H1 (cell line): ENCODE data around the gene MLPH. TPM values are rescaled to one million over a fixed set of nuclear protein-coding genes. Genes with fewer than 3 reads are reported as not detected.

Experiments
- EZH2 ChIP-seq: fragments of 200-600 bp; sonication (generic); IDR thresholded peaks from 2 replicates; pipeline ENCODE4 v1.7.1; 2012; ENCODE audit warnings: low read depth, mild to moderate bottlenecking, moderate library complexity, low read length, inconsistent platforms; ENCODE audit not compliant: severe bottlenecking
- NANOG ChIP-seq: IDR thresholded peaks from 2 replicates; pipeline ENCODE4 v1.6.1; 2011; ENCODE audit warnings: low read length, low read depth, mild to moderate bottlenecking, inconsistent platforms; ENCODE audit not compliant: insufficient read depth, poor library complexity, severe bottlenecking
- RNF2 ChIP-seq: fragments of 200-900, 300-1000 bp; sonication (generic); IDR thresholded peaks from 2 replicates; pipeline ENCODE4 v1.7.1; 2016; ENCODE audit warnings: borderline replicate concordance, low read depth, mild to moderate bottlenecking, antibody characterized with exemption, low read length; ENCODE audit not compliant: poor library complexity, severe bottlenecking; ENCODE audit errors: missing control alignments
- TBP ChIP-seq: IDR thresholded peaks from 2 replicates; pipeline ENCODE4 v1.6.1; 2011; ENCODE audit warnings: low read depth, low read length, improper control_type of control experiment
- TEAD4 ChIP-seq: IDR thresholded peaks from 2 replicates; pipeline ENCODE4 v1.6.1; 2012; ENCODE audit warnings: low read depth, low read length, inconsistent platforms, mixed read lengths
- YY1 ChIP-seq: IDR thresholded peaks from 2 replicates; pipeline ENCODE4 v1.6.1; 2011; ENCODE audit warnings: low read depth, mild to moderate bottlenecking, low read length
- polyA plus RNA-seq, 7 experiments: library from polyadenylated mRNA; depleted of rRNA in 3 of 7; stranded (reverse) in 5 of 7; unstranded in 2 of 7; fragments of >200 nt in 5 of 7; fragments of 200-250 nt in 2 of 7; gene quantifications; 1 replicate in 5 of 7; 2 replicates in 1 of 7; 4 replicates in 1 of 7; pipeline versions ENCODE4 v1.2.1 to v1.2.3, GENCODE V29; 2011 to 2013; ENCODE audit warnings: missing spikeins in 2 of 7, mixed read lengths in 2 of 7
- total RNA-seq: library from RNA; stranded (reverse); fragmentation: NEBNext Ultra II Directional; extraction: Animal tissue kit (Norgen Biotek cat#: 25700); gene quantifications from 2 replicates; pipeline ENCODE4 v1.2.1, GENCODE V29; 2021
- TF ChIP-seq, protein P1 (sequence below): IDR thresholded peaks from 2 replicates; pipeline ENCODE4 v1.6.1; 2011; ENCODE audit warnings: low read depth, mild to moderate bottlenecking, low read length; ENCODE audit not compliant: insufficient read depth

MLPH gene
- total and polyA plus RNA-seq, 2 of the 8 experiments (the other 6 are each of a cell fraction or from before 2014, with no cell fraction given): 12.7 to 17.0 TPM

DNA sequence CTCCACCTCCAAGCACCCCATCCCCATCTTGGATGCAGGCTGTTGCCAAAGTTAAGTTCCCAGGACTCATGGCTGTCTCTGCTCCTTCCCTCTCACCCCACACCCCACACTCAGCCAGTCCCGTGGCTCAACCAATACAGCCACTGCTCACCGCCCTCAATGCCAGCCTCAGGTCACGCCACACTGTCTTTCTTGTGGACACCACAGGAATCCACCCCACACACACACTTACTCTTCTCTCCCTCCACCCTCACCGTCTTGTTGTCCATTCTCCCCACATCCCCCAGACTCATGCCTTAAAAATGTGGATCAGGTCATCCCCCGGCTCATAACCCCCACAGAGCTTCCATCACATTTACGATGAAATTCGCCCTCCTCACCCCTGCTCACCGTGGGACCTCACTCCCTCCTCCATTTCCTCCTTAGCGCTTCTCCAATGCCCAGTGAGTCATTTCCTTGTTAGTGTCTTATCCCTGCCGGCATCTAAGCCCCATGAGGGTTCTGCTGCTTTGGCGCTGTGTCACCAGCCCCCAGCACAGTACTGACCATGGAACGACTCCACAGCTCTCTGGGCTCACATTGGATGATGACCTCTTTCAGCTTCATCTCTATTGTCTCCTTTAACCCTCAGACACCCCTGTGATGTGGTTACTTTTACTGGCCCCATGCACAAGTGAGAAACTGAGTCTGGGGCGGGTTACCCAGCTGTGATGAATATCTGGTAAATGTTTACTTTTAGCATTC, 13.8 kb downstream of the MLPH start (continued):
- TF ChIP-seq RNF2: no peak
- TF ChIP-seq EZH2: no peak
- no peak for TF ChIP-seq TEAD4
- no peak for TF ChIP-seq TBP
- no peak for TF ChIP-seq YY1
- TF ChIP-seq, protein P1, sequence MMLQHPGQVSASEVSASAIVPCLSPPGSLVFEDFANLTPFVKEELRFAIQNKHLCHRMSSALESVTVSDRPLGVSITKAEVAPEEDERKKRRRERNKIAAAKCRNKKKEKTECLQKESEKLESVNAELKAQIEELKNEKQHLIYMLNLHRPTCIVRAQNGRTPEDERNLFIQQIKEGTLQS: no peak
- TF ChIP-seq NANOG: no peak
